Duodenal mucosa (tissue), 2 donors: ENCODE measurements around the gene ZFYVE28.
"Not testable (repeated sequence)": the region's sequence is repeated elsewhere in the genome, so short reads cannot be mapped to it uniquely, and the experiment has no call there.

Experiments used
- H3K27ac ChIP-seq: one replicate; pipeline ENCODE4 v1.7.0; 2013; ENCODE audit warnings: low read depth, low read length
- H3K27me3 ChIP-seq, 2 donors: one replicate each; pipeline ENCODE4 v1.7.0; 2013; ENCODE audit warnings: low read length in 2 of 2, control low read depth in 1 of 2; ENCODE audit not compliant: insufficient read depth in 2 of 2, control insufficient read depth in 1 of 2
- H3K36me3 ChIP-seq, 2 donors: one replicate each; pipeline ENCODE4 v1.7.0; 2013; ENCODE audit warnings: low read length in 2 of 2, control low read depth in 1 of 2; ENCODE audit not compliant: insufficient read depth in 2 of 2, control insufficient read depth in 1 of 2
- H3K4me1 ChIP-seq, 2 donors: one replicate each; pipeline ENCODE4 v1.7.0; 2013; ENCODE audit warnings: low read length in 2 of 2, control low read depth in 1 of 2; ENCODE audit not compliant: insufficient read depth in 2 of 2, control insufficient read depth in 1 of 2
- H3K4me3 ChIP-seq, 2 donors: one replicate each; pipeline ENCODE4 v1.7.0; 2013; ENCODE audit warnings: low read length in 2 of 2, low read depth in 1 of 2
- H3K9ac ChIP-seq, 2 donors: one replicate each; pipeline ENCODE4 v1.7.0; 2013; ENCODE audit warnings: low read length in 2 of 2, low read depth in 1 of 2
- H3K9me3 ChIP-seq, 2 donors: one replicate each; pipeline ENCODE4 v1.7.0; 2013; ENCODE audit warnings: low read length in 2 of 2, control low read depth in 1 of 2; ENCODE audit not compliant: control insufficient read depth in 1 of 2

ZFYVE28 gene

DNA sequence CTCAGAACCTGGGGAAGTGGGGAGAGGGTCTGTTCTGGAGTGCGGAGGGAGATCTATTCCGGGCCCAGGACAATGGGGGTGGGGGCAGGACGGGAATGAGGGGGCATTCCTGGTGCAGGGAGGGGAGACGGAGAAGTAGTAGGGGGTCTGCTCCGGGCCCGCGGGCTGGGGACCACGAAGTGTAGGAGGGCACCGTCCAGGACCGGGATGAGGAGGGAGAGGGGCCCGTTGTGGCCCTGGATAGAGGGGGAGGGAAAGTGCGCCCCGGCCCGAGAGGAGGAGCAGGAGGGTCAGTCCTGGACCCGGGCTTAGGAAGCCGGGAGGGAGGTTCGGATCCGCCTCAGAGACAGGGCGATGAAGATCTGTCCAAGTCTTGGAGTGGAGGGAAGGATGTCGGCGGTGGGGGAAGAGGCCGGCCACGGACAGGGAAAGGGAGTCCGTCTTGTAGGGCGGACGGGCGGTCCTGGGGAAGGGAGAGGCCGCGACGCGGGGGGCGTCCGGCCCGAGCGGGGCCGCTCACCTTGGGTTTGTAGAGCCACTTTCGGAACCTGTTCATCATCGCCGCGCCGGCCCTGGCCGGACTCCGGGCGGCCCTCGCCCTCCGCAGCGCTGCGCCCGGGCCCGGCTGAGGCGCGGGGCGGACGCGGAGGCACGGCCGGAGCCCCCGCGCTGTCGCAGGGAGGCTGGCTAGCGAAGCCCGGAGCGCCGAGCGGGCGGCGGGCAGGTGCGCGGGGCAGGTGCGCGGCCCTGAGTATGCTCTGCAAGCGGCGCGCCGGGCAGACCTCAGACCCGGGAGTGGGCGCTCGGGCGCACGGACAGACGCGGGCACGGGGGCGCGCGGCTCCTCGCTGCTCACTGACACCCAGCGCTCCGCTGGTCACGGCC is at the start of gene ZFYVE28:
ZFYVE28 (minus strand) TSS at position 881 of the 885 bp plus-strand sequence; CDS start at position 559, 322 bp downstream.
- Histone ChIP-seq H3K9me3 (no peaks in the 10 kb centered on the region), H3K9ac (peak within 1 kb of the TSS; percentile 66 to 79), H3K27me3 (peaks cover 27 to 38% of the 10 kb centered on the region in 2 donors), H3K36me3 (no peaks in the 10 kb centered on the region), H3K4me3 (peak within 1 kb of the TSS; percentile 72 to 74), H3K4me1 (peaks cover 33 to 36% of the 10 kb centered on the region in 2 donors), H3K27ac (peak within 1 kb of the TSS; percentile 20)

DNA sequence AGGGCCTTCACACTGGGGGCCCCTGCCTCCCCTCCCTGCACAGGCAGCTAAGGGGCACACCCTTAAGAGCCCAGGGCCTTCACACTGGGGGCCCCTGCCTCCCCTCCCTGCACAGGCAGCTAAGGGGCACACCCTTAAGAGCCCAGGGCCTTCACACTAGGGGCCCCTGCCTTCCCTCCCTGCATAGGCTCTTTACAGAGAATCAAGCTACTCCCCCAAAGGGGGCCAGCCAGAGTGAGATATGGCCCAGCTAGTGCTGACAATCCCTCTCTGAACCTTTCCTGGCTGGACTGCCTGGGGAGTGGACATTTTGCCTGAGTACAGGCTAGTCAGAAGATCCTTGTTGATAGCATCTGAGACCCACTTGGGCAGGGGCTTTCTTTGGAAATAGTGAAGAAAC is 47.1 kb upstream of the ZFYVE28 start:
- H3K9ac ChIP-seq, H3K36me3 ChIP-seq, H3K27me3 ChIP-seq, H3K9me3 ChIP-seq, H3K4me3 ChIP-seq, H3K27ac ChIP-seq: not testable (repeated sequence)
- H3K4me1 ChIP-seq: peaks cover 7 to 22% of the 10 kb centered on the region in 2 donors

DNA sequence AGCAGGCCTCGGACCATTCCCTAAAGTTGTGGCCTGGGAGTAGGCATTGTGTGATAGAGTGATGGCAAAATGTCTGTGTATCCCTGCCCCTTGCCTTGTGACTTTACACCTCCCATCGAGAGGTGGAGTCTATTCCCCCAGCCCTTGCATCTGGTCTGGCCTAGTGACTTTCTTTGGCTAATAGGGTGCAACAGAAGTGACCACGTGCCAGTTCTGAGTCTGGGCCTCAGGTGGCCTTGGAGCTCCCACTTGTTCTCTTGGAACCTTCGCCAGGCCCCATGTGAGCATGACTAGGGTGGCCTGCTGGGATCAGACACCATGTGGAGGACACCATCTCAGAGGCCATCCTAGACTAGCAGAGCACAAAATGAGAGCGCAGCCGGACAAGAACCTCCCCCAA is 46.6 kb upstream of the ZFYVE28 start:
- H3K4me1 ChIP-seq: peaks cover 3 to 17% of the 10 kb centered on the region in 2 donors
- no peaks in the 10 kb centered on the region for H3K27me3 ChIP-seq
- H3K9me3 ChIP-seq: no peaks in the 10 kb centered on the region
- no peak overlapping the region for H3K27ac ChIP-seq
- no peaks in the 10 kb centered on the region for H3K36me3 ChIP-seq
- H3K4me3 ChIP-seq: no peak overlapping the region
- no peak overlapping the region for H3K9ac ChIP-seq

DNA sequence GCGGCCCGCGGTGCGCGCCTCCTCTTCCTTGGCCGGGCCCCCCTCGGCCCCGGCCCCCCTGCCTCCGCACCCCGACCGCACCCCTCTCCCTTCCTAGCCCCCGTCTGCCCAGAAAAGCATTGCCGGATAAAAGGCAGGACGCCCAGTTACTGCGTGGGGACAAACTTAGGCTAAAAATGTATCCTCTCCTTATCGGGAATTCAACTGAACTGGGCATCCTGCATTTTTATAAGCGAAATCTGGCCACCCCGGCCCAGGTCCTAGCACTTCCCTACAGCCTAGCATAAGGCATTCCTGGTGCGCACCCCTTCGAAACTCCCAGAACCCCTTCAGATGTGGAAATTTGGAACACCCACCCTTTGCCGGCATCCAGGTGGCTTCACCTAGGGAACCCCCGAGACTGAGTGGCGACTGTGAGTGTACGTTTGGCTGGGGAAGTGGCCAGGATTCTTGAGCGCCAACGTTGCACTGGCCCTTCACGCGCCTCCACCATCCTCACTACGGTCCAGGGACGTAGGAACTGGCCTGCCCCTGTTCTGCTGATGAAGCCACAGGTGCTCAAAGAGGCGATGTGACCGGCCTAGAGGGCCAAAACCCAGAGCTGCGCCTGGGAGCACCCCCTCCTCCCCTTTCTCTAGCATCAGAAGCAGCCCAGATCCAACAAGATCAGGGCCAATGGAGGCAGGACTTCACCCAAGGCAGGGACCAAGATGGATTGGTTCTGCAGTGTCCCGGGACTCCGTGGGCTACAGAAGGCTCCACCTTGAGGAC is 44.7 kb upstream of the ZFYVE28 start:
- H3K4me3 ChIP-seq: peak overlapping the region; percentile 32 to 50
- H3K9ac ChIP-seq: no peak overlapping the region
- no peak overlapping the region for H3K27ac ChIP-seq
- H3K36me3 ChIP-seq: no peaks in the 10 kb centered on the region
- no peaks in the 10 kb centered on the region for H3K27me3 ChIP-seq
- H3K9me3 ChIP-seq: no peaks in the 10 kb centered on the region
- H3K4me1 ChIP-seq: peaks cover 3 to 14% of the 10 kb centered on the region in 2 donors

DNA sequence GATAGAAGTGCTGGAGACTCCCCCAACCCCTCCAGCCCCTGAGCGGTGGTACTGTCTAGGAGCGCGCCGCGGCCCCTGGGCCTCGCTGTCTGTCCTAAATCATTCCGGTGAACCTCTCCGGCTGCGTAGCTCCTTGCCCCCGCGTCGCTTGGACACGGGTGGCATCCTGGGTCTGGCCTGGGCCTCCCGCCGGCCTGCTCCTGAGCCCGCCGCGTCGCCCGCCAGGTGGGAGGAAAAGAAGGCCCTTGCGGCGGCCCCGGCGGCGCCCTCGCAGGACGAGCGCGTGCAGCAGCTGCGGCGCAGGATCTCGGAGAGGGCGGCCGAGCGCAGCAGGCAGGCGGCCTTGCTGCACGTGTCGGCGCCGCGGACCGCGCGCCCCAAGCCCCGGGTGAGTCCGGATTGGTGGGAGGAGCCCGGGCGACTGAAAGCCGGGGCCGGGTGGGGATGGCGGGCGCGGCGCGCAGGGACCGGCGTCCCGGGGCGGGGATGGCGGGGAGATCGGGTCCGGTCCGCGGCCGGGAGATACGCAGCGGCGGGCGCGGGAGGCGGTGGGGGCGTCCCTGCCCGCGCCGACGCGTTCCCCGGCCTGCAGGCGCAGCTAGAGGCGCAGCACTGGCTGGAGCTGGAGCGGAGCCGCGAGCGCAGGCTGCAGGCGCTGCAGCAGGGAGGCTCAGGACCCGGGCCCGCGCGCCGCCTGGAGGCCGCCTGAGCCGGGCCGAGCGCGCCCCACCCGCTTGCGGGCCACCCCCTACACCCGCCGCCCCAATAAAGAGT is 44.0 kb upstream of the ZFYVE28 start:
- peaks cover 3 to 7% of the 10 kb centered on the region in 2 donors for H3K4me1 ChIP-seq
- no peak overlapping the region for H3K9ac ChIP-seq
- H3K36me3 ChIP-seq: no peaks in the 10 kb centered on the region
- H3K27me3 ChIP-seq: no peaks in the 10 kb centered on the region
- H3K4me3 ChIP-seq: peak overlapping the region; percentile 50 to 51
- no peaks in the 10 kb centered on the region for H3K9me3 ChIP-seq
- H3K27ac ChIP-seq: no peak overlapping the region

DNA sequence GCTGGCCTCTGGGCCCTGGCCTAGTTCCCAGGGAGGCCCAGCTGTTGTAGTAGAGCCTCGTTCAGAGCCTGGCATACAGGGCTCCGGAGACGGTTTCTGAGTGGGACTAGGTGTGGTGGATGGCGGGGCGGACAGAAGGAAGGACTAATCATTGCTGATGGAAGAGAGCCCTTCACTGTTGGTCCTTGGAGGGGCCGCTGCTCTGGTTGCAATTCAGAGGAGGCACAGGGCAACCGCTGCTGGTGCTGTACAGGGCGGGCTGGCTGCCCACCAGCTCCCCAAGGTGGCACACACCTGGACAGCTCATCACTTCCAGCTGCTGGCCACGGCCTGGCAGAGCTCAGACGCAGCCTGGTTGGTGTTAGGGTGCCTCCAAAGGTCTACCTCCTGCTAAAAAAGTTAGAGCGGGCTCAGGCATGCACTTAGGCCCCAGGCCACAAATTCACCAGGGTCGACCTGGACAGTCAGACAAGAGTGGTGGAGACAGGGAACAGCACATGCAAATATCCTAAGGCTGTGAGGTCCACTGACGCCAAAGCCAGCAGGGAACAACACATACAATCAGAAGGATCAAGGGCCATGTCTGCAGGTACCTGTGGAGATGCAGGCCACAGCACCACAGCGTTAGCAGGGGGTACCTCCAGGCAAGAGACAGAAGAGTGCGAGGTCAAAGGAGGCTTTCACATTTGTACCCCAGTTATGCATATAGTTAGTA is 43.0 kb upstream of the ZFYVE28 start:
- H3K4me1 ChIP-seq: peaks cover 3 to 7% of the 10 kb centered on the region in 2 donors
- no peak overlapping the region for H3K4me3 ChIP-seq
- no peak overlapping the region for H3K9ac ChIP-seq
- H3K27ac ChIP-seq: no peak overlapping the region
- H3K9me3 ChIP-seq: no peaks in the 10 kb centered on the region
- H3K27me3 ChIP-seq: no peaks in the 10 kb centered on the region
- H3K36me3 ChIP-seq: no peaks in the 10 kb centered on the region

DNA sequence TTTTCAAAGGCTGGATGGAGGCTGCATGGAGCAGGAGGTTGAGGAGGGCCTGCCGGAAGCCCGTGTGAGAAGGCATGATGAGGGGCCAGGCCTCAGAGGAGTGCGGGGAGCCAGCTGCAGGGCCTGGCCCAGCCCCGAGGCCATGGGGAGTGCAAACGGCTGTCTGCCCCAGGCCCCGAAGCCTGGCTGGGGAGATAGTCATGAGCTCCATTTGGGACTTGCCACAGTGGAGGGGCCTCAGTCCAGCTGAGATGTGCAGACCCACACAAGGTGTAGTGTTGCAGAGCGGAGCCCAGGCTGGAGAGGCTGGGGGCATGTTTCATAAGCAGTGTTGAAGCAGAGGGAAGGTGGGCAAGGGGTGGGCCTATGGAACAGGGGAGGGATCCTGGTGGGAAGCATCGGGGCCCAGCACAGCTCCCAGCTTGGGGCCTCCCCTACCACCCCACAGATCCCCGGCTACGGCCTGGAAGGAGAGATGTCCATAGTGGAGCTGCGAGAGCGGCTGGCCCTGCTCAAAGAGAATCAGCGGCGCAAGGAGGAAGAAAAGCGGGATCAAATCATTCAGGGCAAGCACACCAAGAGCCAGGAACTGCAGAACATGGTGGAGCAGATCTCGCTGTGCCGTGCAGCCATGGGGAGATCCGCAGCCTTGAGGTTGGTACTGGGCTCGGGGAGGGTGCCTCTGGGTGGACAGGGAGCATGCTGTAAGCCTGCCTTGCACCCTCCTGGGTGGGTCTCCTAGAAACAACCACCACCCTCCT is 41.3 kb upstream of the ZFYVE28 start:
- no peak overlapping the region for H3K27ac ChIP-seq
- H3K4me3 ChIP-seq: no peak overlapping the region

DNA sequence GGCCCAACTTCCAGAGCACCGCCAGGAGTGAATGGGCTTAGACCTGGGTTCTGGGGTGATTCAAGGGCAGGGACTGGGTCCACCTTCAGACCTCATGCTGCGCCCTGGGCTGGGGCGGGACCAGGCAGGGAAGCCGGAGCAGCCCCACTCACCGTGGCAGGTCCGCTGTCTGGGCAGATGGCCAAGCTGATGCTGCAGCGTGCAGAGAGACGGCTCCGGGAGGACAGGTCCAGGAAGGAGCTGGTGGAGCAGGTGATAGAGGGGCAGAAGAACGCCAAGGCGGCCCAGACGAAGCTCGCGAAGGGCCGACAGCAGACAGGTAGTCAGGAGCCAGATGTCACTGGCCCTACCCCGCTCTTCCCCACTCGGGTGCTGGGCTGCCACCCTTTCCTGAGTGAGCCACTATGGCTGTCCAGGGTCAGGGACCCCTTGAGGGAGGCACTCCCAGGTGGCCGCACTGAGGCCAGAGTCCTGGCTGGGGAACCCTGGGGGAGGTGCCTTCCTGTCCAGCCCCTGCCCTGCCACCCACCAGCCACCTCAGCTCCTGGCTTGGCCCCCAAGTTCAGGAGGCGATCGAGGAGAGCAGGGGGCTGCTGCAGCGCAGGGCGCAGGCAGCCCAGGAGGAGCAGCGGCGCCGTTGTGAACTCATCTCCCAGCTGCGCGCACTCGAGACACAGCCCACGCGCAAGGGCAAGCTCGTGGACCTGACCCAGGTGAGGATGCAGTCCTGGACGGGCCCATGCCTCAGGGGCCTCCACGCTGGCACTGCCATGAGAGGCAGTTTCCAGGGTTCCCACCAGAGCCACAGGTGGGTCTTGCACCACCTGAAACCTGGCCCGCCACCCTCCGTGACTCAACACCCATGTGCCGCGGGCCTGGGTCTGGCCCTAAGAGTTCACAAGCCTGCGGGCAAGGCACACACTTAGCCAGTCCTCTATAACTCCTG is 40.4 kb upstream of the ZFYVE28 start:
- no peak overlapping the region for H3K9ac ChIP-seq
- H3K4me3 ChIP-seq: no peak overlapping the region
- H3K9me3 ChIP-seq: no peaks in the 10 kb centered on the region
- no peaks in the 10 kb centered on the region for H3K27me3 ChIP-seq
- H3K4me1 ChIP-seq: peaks cover 3 to 7% of the 10 kb centered on the region in 2 donors
- no peak overlapping the region for H3K27ac ChIP-seq
- no peaks in the 10 kb centered on the region for H3K36me3 ChIP-seq

More for the DNA sequence above, 41.3 kb upstream of the ZFYVE28 start:
- H3K4me1 ChIP-seq: peaks cover 3 to 7% of the 10 kb centered on the region in 2 donors
- no peaks in the 10 kb centered on the region for H3K27me3 ChIP-seq
- H3K9me3 ChIP-seq: no peaks in the 10 kb centered on the region
- no peak overlapping the region for H3K9ac ChIP-seq
- H3K36me3 ChIP-seq: no peaks in the 10 kb centered on the region
